HG02798 (cell line): ENCODE results near the gene SYTL1.

Experiments
- ATAC-seq: cut with Tn5 transposase; IDR thresholded peaks from one replicate; pipeline ENCODE4 v1.9.1; 2021; ENCODE audit warnings: mild to moderate bottlenecking; ENCODE audit not compliant: unreplicated experiment, poor library complexity

Gene SYTL1

DNA sequence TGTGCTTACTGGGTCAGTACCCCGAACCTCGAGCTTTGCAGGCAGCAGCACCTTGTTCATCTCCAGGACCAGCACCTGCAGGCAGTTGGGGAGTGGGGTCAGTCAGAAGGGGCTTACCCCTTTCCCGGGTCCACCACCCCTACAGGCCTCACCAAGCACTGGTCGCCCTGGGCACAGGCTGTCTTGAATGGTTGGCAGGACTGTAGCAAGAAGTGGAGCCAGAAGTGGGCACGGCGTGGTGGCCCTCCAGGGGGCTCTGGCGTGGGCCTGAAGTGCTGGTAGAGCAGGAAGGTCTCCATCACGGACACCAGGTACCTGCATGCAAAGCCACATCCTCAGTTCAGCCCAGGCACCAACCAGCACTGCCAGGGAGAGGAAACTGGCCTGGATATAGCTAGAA lies 19.7 kb downstream of the SYTL1 start:
- ATAC-seq, result no peak

DNA sequence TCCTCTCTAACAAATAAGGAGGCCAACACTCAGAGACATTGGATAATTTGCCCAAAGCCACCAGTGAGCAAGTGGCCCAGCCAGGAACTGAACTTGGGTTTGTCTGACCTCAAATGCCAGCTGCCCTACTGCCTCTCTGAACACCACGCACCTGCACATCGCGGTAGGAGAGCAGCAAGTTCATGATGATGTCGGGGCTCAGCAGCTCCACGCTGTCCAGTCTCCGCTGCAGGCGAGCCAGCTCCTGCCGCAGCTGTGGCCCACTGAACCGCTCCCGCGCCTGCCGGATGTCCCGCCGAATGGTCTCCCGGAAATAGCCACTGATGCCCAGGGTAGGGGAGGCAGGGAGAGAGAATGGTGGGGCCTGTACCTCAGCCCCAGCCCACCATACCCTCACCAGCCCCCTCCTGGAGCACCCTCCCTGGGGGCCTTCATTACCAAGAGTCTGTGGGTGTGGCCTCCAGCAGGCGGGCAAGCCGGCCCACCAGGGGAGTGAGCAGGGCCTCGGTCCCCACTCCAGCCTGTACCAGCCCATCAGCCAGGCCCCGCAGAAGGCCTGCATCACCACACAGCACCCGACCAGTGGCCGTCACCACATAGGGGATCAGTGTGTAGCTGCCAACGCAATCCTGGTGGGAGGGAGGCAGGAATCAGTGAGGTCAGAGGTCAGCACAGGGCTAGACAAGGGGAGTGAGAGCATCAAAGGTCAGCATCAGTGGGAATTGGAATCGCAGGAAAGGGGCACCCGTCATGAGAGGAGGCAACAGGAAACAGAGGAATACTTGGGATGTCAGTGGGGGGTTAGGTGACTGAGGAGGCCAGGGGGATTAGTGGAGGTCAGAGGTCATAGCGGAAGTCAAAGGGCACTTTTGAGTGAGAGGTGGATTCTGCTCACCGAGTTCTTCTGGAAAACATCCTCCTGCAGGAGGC lies 22.2 kb downstream of the SYTL1 start:
- ATAC-seq, result no peak

DNA sequence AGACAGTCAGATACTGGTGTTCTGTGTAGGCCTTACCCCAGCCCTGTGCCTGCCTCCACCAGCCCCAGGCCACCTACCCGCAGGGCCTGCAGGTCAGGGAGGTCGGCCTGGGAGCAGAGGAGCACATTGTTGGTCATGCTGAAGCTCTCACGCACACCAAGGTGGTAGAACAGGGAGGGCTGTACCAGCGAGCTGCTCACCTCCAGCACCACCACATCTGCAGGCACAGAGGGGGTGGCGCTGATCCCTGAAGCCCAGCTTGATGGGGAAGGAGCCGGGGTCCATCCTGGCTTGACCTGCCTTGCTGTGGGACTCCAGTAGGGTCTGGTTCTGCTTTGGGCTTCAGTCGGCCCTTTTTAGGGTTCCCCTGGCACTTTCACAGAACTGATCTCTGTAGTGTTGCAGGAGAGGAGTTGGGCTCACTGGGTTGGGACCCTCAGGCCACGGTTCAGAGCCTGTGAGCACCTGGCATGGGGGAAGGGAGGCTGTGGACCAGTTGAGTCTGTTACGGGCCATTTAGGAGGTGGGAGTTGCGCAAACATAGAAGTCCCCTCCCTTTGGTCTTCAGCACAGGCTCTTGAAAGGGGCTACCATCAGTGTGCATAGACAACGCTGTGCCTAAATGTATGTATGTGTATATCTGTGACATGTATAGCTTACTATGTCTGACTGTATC lies 23.0 kb downstream of the SYTL1 start:
- ATAC-seq, result no peak

DNA sequence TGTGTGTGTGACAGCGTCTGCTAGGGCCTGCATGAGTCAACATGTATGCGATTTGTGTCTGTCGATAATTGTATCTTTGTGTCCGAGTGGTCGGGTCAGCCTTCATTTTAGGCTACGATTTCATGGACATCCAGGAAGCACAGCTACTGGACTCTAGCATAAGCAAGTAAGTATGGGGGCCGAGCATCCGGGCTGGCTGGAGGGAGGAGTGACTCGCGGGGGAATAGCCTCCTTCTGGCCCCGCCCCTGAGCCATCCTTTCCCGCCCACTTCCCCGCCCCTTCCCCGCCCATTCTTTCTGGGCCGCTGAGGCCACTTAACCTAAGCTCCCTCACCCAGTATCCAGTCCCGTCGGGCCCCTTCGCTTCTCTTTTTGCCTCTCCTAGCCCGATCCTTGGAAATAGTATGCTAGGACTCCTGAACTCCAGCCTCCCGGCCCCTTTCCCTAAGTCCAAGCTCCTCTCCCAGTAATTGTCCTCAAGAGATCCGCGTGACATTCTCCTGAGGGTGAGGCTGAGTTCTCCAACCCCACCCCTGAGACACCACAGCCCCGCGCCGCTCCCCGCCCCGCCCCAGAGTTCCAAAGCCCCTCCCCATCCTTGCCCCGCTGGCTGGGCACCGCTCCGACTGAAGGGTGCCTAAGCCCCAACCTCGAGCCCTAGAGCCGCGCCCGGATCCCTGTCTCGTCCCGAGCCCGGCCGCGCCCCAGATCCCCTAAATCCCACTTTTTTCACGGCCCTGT lies 23.7 kb downstream of the SYTL1 start:
- peak; percentile 31 for ATAC-seq

DNA sequence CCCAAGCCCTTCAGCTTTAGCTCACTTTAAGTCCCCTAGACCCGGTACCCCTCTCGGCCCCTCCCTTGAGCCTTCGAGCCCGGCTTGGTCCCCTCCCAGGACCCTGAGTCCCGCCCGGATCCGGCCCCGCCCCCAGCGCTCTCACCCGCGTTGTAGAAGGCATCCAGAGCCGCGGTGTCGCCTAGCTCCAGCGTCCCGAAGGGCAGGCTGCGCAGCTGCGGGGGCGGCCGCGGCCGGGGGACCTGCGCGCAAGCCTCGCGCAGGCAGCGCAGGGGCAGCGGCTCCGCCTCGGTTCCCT lies 24.2 kb downstream of the SYTL1 start:
- ATAC-seq, result peak; percentile 42

DNA sequence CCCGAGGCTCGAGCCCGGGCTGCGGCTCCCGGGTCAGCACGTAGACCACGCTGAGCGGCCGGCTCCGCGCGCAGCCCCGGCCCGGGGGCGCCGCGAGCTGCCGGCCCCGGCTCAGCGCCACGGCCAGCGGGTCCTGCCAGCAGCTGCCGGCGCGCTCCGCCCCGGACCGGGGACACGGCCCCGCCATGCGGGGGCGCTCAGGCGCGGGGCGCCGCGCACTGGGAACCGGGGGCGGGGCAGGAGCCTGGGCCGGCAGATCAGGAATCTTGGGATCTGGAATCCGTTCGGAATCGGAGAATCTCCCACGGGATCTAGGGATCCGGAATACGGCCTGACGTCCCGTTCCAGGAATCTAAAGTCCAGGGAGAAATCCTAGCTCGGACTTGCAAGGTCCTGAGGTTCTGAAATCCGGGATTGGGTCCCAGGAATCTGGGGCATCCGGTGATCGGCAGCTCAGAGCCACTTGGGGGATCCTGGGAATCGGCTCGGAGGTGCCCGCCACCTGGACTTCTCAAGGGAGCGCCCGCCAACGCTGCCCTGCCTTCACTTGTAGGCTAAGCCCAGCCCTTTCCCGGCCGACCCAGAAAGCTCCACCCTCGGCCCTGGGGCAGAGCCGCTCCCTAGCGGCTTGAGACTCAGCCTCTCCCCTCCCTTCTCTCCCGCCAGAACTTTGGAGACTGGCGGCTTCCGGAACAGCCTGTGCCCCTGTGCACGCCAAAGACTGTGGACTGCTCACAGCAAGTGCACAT lies 24.8 kb downstream of the SYTL1 start, which contains the start of gene MAP3K6:
TSS of gene MAP3K6 (minus strand) at position 551 of the 749 bp plus-strand sequence. CDS start at position 187, 364 bp downstream.
- ATAC-seq, result peak; percentile 47

DNA sequence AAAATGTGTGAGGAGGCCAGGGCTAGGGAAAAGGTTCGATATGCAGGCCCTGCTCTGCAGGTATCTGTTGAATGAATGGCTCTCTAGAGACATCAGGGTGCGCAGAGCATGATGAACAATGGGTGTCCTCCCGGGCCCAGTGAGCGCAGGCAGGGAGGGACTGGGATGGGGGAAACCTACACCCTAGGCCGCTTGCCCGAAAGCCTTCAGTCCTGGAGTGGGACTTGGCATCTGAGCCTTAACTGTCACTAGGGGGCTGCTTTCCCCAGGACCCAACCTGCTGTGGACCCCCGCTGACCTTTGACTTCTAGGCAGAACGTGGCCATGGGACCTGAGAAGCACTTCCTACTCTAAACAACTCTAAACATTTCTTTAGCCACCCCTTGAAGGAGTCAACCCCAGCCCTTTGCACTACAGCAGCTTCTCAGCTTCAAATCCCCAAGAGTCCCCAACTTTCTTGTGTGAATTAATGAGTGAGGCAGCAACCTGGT lies 25.4 kb downstream of the SYTL1 start:
- ATAC-seq, result no peak

DNA sequence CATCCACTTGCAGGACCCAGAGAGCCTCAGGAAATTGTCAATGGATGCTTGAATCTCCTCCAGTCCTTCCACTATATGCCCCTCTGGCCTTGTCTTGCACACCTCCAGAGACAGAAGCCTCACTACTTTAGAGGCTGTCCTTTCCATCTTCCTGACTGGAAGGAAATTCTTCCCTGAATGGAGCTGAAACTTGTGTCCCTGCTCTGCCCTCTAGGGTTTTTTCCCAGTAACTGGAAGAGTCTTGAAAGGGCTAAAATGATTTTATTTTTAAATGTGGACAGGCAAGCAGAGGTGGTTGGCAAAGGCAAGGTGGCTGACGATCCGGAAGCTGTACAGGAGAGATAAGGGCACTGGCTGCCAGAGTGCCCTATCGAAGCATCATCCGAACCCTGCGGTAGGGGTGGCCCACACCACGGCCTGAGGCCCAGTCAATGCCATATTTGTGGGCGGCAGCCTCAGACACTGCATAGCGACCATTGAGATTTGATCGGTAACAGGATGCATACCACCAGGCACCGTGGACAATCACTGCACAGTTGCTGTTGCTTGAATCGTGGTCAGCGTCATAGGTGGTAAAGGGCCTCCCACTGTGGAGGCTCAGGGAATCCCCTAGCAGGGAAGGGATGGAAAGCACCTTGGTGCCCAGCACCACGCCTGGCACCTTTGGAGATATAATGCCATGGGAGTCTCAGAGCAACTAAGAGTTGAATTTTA lies 27.2 kb downstream of the SYTL1 start:
- no peak for ATAC-seq

DNA sequence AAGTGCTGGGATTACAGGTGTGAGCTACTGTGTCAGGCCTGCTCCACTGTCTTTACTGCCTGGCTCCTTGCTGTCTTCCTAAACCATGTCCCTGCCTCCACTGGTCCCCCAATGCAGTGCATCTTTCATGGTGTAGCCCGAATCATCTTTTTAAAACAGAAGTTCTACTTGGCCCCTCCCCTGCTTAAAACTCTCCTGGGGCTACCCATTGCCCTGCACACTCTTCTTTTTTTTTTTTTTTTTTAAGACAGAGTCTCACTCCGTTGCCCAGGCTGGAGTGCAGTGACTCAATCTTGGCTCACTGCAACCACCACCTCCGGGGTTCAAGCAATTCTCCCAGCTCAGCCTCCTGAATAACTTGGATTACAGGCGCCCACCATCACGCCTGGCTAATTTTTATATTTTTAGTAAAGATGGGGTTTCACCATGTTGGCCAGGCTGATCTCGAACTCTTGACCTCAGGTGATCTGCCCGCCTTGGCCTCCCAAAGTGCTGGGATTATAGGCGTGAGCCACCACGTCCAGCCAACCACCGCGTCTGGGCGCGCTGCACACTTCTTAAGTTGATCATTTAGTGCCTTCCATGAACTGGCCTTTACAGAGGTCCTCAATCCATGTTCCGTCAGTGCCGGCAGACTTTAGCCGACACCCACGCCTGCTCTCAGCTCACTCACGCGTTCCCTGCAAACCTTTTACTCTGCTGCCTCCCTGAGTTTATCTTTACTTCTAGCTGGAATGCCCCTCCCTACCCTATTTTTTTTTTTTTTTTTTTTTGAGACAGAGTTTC lies 30.4 kb downstream of the SYTL1 start:
- no peak for ATAC-seq

DNA sequence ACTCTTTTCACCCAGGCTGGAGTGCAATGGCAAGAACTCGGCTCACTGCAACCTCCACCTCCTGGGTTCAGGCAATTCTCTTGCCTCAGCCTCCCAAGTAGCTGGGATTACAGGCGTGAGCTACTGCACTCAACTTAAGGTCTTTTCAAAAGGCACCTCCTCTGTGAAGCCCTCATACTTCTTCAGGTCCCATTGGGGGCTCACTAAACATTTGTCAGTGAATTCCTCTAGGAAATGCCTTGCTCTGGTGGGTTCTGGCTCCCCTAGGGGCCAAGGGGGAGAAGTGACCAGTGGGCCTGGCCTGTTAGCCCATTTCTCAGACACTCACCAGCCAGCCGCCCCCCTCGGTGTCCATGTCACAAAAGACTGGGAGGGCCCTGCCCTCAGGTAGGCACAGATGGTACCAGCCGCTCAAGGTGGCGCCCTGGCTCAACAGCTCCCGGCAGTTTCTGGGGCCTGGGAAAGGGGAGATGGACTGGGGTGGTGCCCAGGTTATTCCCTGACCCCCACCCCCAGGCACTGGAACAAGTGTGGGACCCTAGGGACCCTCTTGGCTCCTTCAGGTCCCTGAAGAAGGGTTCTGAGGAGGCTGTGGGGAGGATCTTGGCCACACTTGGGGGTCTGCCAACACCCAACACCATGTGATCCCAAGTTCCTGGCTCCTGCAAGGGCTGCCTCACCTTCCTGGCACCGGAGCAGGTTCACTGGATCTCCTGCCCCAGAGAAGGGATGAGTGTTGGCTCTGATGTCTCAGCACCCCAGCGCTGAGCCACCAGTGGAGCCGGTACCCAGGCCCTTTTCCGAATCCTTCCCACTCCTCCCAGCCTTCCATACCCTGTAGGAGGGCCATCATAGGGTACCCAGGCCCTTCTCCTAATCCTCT lies 31.2 kb downstream of the SYTL1 start:
- no peak for ATAC-seq

DNA sequence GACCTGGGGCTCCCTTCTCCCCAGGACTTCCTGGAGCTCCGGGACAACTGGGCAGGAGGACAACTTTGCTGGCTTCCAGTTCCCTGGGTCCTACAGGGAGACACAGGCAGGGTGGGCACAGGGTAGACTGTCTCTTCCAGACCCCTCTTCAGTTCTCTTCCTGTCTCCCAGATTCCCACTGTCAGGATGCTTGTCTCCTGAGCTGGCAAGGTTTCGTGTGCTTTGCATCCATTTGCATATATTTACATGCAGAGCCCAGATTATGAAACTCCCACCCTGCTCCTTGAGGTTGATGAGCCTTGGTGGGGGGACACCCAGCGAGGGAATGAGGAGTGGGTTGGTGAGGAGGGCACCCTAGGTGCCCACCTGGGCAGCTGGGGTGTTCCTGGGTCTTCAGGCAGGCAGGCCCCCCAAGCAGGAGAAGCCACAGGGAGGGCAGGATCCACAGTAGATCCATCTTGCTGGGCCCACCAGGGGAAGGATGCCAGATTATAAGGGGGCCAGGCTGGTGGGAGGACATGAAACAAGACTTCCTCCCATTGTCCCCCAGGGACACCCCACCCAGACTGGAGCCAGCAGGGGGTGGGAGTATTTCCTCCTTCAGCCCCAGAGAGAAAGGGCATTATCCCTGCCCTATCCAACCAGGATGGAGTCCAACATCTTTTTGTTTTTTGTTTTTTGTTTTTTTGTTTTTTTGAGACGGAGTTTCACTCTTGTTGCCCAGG lies 32.7 kb downstream of the SYTL1 start, which contains the start of gene FCN3:
TSS of gene FCN3 (minus strand) at position 463 of the 725 bp plus-strand sequence. CDS start at position 457, 6 bp downstream.
- no peak for ATAC-seq

DNA sequence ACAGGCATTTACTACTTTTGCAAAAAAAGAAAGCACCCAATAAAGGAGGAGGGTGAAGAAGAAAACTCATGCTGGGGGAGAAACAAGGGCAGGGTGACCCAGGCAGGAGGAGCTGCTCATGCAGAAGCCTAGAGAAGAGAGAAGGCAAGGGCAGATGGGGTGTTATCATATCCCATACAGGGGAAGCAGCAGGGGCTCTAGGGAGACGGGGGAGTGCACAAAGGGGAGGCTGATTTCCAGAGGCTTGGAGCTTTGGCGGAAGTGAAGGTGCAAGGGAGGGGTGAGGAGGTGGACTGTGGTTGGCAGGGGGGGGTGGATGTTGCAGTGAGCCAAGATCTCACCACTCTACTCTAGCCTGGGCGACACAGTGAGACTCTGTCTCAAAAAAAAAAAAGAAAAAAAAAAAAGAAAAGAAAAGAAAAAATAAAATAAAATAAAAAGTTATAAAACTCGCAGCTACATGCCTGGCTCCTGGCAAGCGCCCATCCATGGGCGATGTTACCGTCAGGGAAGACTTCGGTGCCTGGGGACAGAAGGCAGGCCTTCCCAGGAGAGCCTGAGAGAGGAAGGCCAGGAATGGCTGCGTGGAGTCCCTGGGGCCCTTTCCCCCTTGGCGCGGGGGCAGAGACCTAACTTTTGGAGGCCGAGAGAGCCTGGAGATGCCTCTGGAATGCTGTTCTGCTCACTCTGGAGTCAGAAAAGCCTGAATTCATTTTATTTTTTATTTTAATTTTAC lies 36.1 kb downstream of the SYTL1 start:
- ATAC-seq, result no peak

DNA sequence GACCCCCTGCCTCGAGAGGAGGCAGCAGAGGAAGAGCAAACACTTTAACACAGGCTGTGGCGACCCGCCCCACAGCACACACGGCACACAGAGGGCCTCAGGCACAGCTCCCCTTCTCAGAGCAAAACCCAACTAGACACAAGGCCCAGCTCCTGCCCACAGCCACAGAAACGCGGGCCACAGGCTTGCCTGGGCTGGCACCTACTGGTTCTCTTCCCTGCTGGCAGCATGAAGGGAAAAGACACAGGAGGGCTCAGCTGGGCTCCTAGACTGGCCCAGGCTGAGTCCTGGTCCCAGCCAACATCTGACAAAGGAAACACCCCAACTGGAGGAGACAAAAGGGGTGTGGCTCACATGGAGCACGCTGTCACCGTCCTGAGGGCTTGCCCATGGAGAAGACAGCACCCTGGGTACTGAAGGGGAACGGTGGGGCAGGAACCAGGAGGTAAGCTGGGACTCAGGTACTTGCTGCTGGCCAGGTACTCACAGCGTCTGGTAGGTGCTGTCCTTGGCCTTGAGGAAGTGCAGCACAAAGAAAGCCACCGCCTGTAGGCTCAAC lies 37.8 kb downstream of the SYTL1 start:
- ATAC-seq, result no peak

DNA sequence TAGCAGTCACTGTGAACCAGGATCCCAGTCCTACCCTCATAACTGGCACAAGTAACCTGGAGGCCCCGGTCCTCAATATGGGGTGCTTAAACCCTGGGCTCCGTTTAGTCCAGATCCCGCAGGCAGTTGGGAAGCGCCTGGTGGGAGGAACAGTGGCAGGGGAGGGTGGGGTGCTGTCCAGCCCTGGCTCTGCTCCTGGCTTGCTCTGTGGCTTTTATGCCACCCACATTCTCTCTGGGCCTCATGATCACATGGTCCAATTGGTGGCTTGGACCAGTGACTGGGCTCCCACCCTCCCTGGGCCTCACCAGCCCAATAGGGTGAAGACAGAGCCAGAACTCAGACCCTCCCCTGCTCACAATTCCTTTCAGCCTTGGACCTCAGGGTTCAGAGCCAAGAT lies 38.4 kb downstream of the SYTL1 start:
- no peak for ATAC-seq

DNA sequence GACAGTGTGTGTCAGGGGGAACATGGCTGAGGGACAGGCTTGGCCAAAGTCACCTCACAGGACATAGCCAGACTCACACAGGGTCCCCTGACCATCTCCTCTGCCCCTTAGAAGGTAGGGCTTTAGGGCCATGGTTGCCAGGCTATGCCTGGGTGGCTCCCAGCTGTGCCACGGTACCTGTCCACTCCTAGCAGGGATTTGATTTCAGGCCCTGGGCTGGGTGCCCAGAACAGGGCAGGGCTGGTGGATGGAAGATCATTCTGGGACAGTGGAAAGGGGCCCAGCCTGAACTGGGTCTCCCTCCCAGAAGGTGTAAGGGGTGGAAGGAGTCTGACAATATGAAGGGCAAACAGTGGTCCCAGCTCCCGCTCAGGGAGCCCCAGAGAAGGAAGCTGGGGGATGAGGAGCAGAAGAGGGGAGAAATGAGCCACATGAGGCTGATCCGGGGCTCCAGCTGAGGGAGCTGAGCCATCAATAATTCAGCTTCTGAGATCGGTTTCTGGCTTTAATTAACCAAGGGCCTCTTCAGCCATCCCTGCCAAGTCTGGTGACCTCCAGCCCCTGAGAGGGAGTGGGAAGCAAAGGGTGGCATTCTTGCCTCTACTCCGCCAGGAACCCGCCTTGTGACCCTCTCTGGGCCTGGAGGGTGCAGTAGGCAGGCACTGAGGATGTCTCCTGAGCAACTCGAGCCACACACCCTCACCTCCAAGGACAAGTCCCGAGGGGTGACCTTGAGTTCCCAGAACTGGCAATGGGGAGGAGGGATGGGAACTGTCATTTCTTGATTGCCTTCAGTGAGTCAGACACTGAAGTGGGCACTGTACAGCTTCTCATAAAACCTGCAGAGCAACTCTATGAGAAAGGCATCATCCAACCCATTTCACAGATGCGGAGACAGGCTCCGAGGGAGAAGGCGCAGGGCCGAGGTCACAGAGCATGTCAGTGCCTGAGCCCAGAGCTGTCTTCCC lies 39.2 kb downstream of the SYTL1 start:
- no peak for ATAC-seq
